Measurements from ENCODE around the gene TTC39A.

Gene TTC39A

GRCh38 chr1:51330331-51331201 is at the start of gene TTC39A:
Gene TTC39A (minus strand): TSS chr1:51330562. CDS start chr1:51330477, 85 bp downstream.
- no peak for DNase-seq

DNA sequence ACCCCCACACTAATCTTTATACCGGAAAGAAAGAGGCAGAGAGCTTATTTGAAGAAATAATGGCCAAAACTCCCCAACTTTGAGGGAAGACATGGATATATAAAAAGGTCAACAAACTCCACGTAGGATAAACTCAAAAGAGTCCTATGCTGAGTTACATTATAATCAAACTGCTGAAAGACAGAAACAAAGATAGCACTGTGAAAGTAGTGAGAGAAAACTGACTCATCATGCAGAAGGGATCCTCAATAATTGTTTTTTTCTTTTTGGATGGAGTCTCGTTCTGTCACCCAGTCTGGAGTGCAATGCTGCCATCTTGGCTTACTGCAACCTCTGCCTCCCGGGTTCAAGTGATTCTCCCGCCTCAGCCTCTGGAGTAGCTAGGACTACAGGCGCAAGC is 48.5 kb upstream of the TTC39A start:
- no peak for DNase-seq

- DNase-seq, result no peak
Measured at GRCh38 chr1:51373898-51374297, 43.5 kb upstream of the TTC39A start.

DNA sequence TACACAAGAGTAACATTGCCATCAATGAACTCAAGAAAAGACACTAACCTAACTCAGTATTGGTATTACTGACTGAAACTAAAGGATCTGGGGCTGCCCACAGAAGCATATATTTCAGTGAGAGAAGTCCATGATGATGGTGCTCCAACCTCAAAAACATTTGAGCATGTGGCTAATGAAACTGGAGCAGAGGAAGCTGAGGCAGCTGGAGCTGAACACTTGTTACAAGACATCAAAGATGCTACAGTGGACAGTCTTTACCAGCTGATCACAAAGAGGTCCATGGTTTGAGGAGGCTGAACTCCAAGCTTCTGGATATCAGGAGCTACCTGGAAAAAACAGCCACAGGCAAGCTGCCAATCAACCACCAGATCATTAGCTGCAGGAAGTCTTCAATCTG is 42.2 kb upstream of the TTC39A start:
- DNase-seq, result no peak

DNA sequence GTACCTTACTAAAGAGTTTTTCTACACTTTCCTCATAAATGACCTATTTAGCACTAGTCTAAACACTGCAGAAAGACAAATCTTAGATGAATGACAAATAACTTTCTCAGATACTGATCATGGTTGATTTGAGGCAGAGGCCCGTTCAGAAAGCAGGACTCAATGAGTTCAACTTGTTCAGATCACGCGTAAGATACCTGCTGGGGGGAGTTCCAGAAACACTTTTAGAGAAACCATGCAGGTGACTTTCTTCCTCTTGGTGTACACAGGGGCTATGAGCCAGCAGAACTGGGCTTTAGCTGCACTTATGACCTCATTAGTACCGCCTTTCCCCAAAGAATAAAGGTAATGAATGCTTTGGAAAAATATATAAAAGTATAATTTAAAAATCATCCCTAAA is 38.8 kb upstream of the TTC39A start:
- no peak for DNase-seq

DNA sequence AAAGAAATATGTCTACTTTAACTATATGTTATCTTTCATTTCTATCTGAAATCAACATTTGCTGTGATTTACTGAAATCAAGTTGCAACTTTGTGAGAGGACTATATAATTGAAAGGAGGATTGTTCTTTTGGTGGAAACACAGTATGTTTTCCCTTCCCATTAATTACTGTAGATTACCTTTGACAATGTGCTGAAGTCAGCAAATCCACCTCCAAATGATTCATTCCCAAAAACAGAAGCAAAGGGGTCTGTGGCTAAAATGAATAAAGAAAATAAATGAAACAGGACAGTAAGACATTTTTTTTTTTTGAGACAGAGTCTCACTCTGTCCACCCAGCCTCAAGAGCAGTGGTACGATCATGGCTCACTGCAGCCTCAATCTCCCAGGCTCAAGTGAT is 35.4 kb upstream of the TTC39A start:
- DNase-seq, result no peak

- no peak for DNase-seq
Measured at GRCh38 chr1:51359879-51360278, 29.5 kb upstream of the TTC39A start.

DNA sequence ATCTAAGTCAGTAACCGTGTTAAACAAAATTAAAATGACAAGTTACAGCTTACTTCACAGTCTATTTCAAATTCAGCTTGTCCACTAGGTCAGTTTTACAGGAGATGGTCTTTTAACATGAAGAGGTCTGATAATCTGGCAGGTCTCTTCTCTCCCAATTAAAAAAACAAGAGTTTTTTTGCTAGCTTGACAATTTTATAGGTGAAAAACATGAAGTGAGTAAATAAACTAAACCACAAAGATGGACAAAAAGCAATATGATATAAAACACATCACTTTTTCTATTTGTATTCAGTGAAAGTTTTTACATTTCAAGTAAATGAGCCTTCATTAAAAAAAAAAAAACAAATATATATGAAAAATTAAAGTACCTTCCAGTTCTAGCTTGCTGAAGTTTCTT is 25.0 kb upstream of the TTC39A start:
- DNase-seq, result no peak

GRCh38 chr1:51354416-51354815 is 24.1 kb upstream of the TTC39A start:
- no peak for DNase-seq

GRCh38 chr1:51351907-51352306 is 21.5 kb upstream of the TTC39A start:
- no peak for DNase-seq

DNA sequence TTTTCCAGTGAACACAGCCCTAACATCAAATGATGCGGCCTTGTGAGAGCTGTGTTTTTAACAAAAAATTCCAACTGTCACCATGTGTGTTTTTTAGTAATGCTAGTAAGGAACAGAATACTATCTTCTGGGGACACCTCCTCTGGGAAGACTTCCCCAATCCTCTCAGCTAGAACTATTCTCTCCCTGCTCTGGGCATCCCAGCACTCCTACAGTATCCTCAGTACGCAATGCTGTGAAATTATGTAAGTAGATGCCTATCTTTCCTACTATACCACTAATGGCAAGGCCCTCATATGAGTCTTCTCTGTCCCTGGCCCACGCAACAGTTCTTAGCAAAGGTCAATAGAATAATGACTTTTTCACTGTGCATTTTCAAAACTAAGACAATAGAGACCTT is 19.5 kb upstream of the TTC39A start:
- no peak for DNase-seq

DNA sequence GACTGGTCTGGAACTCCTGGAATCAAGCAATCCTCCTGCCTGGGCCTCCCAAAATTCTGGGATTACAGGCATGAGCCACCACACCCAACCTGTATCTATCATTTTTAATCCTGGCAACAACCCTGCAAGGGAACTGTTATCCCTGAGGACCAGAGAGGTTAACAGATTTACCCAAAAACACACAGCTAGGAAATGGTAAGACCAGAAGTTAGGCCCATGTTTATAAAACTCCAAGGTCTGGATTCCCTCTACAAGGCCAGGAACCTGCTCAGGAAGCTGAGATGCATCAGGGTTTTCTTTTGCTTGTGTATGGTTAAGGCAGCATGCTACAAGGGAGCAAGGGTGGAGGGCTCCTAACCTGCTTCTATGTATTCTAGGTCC is 17.8 kb upstream of the TTC39A start:
- no peak for DNase-seq

DNA sequence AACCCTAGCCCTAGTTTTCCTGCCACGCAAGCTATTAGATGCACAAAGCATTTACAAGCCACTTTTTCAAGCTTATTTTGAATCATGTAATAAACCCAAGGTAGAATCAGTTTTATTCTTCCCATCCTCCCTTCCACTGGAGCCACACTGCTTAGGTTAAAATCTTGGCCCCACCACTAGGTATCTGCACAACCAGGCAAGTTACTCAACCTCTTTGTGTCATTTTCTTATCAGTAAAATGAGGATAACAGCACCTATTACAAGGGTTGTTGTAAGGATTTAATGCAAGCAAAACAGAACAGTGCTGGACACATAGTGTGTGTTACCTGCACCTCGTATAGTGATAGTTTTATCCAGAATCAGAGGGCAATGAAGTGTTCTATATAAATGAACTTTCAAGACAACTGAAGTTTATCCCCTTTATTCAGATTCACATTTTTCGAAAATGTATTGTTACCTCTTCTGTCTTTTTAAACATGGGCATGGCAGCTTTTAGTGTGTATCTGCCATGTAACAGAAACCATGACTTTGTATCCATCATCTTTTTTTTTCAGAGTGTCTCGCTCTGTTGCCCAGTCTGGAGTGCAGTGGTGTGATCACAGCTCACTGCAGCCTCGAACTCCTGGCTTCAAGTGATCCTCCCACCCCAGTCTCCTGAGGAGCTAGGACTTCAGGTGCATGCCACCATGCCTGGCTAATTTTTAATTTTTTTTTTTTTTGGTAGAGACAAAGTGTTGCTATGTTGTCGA is 17.2 kb upstream of the TTC39A start:
- DNase-seq, result no peak

- DNase-seq, result no peak
Measured at GRCh38 chr1:51346086-51346942, 16.0 kb upstream of the TTC39A start.

DNA sequence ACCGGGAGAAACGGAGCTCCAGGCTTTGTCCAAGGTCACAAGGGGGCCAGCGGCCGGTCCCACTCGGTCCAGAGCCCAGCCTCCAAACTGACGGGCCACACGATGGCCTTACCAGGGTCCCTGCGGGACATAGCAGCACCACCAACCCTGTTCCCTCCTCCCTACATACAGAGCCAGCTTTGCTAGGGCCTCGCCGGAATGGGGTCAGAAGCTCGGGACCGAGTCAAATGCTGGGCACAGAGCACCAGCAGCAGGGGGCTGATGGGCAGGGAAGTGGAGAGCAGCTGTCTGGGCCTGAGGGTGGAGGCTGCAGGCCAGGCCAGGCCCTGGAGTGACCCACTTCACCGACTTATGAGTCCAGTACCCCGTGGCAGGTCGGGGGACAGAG is 14.9 kb upstream of the TTC39A start:
- no peak for DNase-seq

- no peak for DNase-seq
Measured at GRCh38 chr1:51344602-51345299, 14.4 kb upstream of the TTC39A start.

DNA sequence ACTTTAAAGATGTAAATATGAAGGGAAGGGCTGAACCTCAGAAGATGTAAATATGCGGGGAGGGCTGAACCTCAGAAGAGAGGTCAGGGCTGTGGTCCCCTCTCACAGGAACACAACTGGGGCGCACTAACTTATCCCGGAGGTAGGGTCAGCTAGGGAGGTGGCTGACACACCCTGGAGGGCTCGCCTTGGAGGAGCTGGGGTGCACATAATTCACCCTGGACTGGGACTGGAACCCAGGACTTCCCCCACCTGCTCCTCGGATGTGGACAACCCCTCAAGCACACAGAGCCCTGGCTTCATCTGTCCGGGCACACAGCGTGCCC is 13.9 kb upstream of the TTC39A start:
- no peak for DNase-seq

GRCh38 chr1:51343624-51344023 is 13.3 kb upstream of the TTC39A start:
- no peak for DNase-seq

- no peak for DNase-seq
Measured at GRCh38 chr1:51342591-51343206, 12.3 kb upstream of the TTC39A start.

GRCh38 chr1:51341876-51342496 is 11.6 kb upstream of the TTC39A start:
- DNase-seq, result no peak

GRCh38 chr1:51340380-51340779 is 10.0 kb upstream of the TTC39A start:
- no peak for DNase-seq

DNA sequence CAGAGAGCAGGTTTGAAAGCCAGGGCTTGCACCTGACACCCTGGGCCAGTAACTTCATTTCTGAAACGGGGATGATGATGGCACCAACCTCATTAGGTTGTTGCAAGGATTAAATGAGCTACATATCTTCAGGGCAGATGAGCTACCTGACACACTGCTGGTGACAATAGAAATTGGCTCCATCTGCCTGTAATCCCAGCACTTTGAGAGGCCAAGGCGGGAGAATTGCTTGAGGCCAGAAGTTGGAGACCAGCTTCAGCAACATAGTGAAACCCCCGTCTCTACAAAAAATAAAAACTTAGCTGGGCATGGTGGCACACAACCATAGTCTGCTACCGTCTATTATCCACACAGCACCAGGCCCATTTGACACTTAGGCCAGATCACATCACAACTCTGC is 6.3 kb upstream of the TTC39A start:
- no peak for DNase-seq

Data from NCI-H526 treated with DMSO at 0.1 percent for 48 hours (cell line).